ENCODE data around the gene PRAC2.
"Not testable (repeated sequence)": the region's sequence is repeated elsewhere in the genome, so short reads cannot be mapped to it uniquely, and the experiment has no call there.

PRAC2 gene

DNA sequence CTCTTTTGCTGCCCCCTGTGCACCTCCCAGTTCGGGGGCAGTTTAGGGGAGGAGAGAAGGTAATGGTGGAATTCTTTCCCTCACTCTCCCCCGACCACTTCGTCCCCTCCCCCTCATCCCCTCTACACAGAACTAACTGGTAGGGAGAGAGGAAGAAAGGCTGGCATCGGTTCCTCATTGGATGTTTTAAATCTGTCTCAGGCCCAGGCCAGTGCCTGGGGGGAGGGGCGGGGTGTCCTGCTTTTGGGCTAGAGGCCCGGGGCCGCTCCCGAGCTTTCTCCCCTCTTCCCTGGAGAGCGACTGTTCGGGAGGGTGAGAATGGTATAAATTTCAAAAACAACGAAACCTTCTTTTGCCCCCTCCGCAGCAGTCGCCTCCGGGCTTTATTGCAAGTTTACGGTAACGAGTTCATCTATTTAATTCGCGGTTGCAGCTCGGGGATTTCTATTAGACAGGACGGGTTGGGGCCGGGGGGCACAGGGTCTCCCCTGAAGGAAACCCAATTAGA is at the start of gene PRAC2:
Gene PRAC2 (plus strand): TSS at position 271 of the 508 bp plus-strand sequence. CDS start 1,226 bp downstream, outside the sequence.
- no peak for DNase-seq (ENCODE audit: low spot score)

DNA sequence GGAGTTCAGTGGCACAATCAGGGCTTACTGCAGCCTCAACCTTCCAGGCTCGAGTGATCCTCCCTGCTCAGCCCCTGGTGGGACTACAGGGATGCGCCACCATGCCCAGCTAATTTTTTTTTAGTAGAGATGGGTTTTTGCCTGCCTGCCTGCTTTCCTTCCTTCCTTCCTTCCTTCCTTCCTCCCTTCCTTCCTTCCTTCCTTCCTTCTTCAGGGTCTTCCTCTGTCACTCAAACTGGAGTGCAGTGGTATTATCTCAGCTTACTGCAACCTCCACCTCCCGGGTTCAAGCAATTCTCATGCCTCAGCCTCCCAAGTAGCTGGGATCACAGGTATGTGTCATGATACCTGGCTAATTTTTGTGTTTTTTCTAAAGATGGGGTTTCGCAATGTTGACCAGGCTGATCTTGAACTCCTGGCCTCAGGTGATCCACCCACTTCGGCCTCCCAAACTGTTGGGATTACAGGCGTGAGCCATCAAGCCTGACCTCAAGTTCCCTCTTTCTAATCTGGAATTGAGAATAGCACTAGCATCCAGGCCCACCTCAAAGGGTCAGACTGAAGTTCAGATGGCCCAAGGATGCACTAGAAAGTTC is 45.9 kb upstream of the PRAC2 start:
- no peak for DNase-seq (ENCODE audit: low spot score)

- peak; percentile 78 for DNase-seq (ENCODE audit: low spot score)
Measured at GRCh38 chr17:48678141-48678971, 44.6 kb upstream of the PRAC2 start.

DNA sequence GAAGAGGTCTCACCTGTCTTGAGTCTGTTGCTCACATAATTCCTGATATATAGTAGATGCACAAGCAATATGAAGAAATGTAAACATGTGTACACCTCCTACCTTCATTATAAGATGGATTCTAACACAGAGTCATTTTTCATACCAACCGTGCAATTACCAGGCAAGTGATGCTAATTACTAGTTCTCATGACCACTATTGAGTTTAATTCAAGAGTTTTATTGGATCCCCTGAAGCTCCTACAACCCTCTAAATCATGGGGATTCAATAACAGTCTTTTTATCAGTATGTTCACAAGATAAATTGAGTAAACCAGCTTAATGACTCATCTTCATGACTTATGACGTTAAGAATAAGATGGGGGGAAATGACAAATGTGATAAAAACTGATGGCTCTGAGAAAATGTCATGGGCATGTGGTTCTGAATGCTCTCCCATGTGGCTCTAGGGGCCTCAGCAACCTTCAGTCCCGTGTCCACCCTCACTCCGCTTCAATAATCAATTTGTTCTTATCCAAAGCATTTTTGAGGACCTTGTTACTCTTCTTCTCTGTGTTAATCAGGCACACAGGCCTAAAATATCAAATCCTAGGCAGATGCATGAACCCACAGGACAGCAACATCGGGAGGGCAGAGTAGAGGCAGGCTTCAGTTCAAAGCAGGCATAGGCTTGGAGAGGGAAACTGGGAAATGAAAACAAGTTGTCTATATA is 43.4 kb upstream of the PRAC2 start:
- no peak for DNase-seq (ENCODE audit: low spot score)

- no peak for DNase-seq (ENCODE audit: low spot score)
Measured at GRCh38 chr17:48681609-48682008, 41.4 kb upstream of the PRAC2 start.

DNA sequence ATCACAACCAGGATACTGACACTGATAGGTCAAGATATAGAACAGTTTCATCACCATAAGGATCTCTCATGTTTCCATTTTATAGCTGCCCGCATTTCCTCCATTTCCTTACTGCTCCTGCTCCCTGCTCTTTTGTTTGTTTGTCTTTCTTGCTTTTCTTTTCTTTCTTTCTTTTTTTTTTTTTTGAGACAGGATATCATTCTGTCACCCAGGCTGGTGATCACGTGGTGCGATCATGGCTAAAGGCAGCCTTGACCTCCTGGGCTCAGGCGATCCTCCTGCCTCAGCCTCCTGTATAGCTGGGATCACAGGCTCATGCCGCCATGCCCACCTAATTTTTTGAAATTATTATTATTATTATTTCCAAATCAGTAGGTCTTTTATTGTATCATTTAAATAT is 32.3 kb upstream of the PRAC2 start:
- no peak for DNase-seq (ENCODE audit: low spot score)

GRCh38 chr17:48692049-48692448 is 30.9 kb upstream of the PRAC2 start:
- DNase-seq (ENCODE audit: low spot score): no peak

- DNase-seq (ENCODE audit: low spot score): no peak
Measured at GRCh38 chr17:48693178-48693577, 29.8 kb upstream of the PRAC2 start.

DNA sequence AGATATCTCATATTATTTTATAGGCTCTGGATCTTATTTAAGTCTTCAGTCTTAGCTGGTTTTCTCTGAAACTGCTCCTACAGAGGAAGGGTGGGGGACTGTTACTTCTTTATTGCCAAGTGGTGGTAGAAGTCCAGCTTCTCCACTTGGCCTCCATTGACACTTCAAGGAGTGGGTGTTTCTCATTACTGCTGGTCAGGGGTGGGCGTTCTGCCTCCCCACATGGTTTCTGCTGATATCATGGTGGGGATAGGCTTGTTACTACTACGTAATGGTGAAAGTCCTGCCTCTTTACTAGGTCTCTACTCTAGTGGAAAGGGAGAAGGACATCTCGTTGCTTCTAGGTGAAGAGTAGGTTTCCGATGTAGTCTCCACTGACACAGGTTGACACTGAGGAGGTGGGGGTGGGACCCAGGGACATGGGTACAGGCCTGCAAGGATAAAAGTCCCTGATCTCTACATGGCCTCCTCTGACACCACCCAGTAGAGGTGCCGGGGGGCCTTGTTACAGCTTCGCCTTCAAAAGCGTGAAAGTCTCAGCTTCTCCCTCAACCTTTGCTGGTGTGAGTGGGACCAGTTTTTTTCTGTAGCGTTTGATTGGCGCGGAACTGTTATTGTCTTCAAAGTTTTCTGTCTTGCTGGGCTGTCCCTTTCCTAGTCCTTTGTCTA is 21.0 kb upstream of the PRAC2 start:
- DNase-seq (ENCODE audit: low spot score): no peak

- DNase-seq (ENCODE audit: low spot score): no peak
Measured at GRCh38 chr17:48704361-48705248, 18.4 kb upstream of the PRAC2 start.

DNA sequence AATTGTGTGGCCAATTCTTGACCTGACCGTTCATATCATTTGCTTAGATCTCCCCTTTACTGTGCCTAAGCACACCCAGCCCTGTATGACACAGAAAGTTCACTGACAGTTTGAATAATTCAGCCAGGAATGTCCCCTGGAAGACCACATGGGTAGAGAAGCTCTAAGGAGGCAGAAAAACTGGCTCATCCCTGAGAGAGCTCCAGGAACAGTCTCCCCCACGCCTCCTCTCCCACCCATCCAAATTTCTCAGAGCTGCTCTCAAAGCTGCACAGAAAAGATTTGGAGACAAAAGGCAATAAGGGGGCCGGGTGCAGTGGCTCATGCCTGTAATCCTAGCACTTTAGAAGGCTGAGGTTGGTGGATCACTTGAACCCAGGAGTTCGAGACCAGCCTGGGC is 11.9 kb upstream of the PRAC2 start:
- peak; percentile 49 for DNase-seq (ENCODE audit: low spot score)

DNA sequence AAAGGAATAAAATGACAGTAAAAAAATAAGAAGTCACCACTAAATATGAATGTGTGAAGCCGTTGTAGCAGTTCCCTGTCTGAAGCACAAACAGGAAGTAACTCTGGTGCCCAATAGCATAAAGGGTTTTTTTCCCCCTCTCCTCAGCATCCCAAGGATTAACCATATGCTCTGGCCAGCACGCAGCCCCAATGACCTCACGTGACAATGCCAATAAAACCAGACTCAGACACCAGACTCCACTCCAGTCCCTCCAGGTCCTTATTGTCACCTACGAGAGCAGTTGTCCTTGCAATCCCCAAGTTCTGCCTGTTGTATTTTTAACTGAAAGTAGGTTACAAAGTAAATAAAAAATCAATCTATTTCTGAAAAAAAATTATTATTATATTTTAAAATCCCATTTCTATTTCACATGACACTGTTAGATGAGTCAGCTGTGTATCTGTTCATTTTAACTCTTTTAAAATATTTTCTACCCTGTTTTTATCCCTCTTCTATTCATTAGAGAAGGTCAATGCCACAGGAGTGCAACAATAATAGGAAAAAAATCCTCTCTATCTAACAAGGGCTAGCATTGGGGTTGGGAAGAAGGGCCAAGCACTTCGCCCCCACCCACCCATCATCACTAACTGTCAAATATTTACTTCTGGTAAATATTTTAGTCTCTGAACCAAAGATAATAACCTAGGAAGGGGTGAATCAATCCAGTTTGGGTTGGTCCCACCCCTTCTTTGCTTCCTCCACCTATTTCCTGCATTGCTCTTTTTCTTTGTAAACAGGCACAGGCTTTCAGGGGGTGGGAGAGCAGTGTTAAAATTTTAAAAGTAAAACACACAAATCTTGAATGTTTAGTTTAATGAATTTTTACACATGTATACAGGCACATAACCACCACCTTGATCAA is 7.2 kb upstream of the PRAC2 start:
- no peak for DNase-seq (ENCODE audit: low spot score)

GRCh38 chr17:48716549-48716948 is 6.4 kb upstream of the PRAC2 start:
- not testable (repeated sequence) for DNase-seq (ENCODE audit: low spot score)

DNA sequence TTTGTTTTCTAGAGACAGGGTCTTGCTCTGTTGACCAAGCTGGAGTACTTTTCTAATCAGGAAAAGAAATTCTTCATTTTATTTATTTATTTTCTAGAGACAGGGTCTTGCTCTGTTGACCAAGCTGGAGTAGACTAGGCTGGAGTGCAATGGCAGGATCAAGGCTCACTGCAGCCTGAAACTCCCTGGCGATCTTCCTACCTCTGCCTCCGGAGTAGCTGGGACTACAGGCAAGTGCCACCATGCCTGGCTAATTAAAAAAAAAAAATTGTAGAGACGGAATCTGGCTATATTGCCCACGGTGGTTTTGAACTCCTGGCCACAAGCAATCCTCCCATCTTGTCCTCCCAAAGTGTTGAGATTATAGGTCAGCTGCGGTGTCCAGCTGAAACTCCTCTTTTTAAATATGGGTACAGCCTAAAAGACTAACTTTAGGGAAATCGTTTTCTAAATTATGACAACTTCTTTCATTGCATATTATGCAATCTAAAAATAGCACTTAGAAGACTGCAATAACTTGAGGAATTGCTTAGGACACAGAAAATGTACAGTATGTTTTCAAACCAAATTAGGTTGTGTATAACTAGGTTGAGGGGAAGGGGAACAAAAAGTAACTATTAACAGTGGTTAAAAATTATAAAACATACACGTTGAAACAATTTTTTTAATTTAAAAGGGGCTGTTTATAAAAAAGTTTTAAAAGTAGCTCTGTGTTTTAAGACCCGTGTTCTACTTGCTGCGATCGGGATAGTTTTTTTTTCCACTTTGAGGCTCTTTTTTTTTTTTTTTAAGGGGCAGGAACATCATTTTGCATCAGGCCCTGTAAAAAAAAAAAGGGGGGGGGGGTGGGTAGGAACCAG is 5.4 kb upstream of the PRAC2 start:
- no peak for DNase-seq (ENCODE audit: low spot score)

- DNase-seq (ENCODE audit: low spot score): no peak
Measured at GRCh38 chr17:48718227-48718760, 4.7 kb upstream of the PRAC2 start.

DNA sequence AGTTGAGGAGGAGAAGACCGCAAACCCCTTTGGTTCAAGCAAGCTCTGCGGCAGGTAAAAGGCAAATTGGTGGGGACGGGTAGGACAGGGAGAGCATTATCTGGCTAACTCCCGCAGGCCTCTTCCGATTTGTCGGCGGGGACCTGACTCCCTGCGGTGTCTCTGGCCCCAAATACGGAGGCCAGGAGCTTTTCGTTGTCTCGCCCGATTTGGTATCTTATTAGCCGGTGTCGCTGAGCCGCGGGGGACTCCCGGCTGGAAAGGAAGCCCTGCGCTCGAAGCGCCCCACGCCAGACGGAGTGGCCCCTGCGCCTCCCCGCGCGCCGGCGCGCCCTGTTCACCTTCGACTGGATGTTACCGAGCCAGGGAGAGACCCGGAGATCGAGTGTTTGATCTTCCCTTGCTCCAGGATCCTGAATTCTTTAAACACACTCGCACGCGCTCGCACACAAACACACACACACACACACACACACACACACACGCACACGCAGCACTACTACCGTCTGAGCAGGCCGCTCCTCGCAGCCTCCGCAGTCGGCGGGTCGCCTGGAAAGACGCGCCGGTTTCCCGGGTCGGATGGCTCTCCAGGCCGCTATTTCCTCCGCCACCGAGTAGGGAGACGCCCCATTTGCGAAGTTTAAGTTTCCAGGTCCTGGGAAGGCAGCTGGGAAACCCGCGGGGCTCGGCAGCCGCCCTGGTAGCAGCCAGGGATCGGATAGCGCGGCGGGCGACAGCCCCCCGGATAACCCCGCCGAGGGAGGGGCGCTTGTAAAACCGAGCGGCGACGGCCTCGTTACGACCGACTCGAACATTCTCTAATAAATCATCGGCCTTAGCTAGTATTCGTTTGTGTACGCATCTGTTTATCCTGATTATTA is 4.0 kb upstream of the PRAC2 start:
- no peak for DNase-seq (ENCODE audit: low spot score)

DNA sequence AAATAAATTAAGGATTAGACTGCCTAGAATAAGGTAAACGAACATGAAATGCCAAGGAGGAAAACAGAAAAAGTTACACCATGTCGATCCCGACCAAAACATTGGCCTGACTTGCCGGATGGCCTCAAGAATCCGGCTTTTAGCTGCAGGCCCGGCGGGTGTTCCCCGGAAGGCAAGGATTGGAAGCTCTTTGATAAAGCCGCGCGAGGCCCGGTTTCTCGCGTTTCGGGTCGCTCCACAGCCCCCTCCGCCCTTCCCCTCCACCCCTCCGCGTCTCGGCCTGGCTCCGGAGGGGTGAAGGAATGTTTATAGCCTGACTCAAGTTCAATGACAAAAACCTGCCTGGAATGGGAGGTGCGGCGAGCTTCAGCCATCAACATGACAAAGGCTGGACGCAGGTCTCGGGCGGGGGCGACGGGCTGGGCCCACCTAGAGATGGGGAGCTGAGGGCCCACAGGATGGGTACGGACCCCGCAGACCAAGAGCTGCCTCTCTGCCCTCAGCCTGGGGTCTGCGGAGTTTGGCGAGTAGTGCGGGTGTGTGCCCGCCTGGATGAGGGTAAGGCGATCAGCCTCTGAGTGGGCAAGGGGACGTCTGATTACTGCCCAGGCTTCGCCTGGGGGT is 3.2 kb upstream of the PRAC2 start:
- DNase-seq (ENCODE audit: low spot score): no peak

Measured in AG08395 (cell line).